GM21528 (cell line): ENCODE measurements around the gene LAPTM5.

Experiments
- ATAC-seq: cut with Tn5 transposase; IDR thresholded peaks from one replicate; pipeline ENCODE4 v1.9.1; 2021; ENCODE audit warnings: mild to moderate bottlenecking, moderate library complexity; ENCODE audit not compliant: unreplicated experiment, low FRiP score

The LAPTM5 gene

DNA sequence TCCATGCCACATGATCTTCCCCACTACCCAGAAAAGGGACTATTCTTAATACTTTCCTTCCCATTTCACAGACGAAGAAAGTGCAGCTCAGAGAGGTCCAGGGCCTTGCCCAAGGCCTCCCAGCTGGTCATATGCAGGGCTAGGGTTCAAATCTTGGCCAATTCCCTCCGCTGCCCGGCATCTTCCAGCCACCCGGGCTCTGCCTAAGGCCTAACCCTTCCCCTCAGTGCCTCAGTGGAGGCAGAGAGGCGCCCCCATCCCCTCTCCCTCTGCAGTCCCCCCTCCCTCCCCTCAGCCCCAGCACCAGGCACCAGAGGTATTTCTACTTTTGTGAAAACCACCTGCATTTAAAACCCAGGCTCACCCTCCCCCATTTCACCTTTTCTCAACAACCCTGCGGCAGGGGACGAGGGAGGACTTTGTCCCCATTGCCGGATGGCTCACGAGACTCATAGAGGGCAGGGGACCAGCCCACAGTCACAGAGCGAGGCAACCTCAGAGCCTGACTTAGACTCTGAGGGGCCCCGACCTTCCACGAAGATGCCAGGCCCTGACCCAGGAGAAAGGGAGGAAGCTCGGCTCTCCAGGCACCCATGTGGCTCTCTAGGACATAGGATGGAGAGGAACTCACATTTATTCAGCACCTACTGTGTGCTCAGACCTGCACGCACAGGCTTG, 12.3 kb downstream of the LAPTM5 start:
- ATAC-seq: no peak

- ATAC-seq: peak; percentile 45
These were observed 13.4 kb downstream of the LAPTM5 start for GRCh38 chr1:30744060-30744756.

GRCh38 chr1:30743584-30744059, 14.0 kb downstream of the LAPTM5 start:
- ATAC-seq: peak; percentile 34

DNA sequence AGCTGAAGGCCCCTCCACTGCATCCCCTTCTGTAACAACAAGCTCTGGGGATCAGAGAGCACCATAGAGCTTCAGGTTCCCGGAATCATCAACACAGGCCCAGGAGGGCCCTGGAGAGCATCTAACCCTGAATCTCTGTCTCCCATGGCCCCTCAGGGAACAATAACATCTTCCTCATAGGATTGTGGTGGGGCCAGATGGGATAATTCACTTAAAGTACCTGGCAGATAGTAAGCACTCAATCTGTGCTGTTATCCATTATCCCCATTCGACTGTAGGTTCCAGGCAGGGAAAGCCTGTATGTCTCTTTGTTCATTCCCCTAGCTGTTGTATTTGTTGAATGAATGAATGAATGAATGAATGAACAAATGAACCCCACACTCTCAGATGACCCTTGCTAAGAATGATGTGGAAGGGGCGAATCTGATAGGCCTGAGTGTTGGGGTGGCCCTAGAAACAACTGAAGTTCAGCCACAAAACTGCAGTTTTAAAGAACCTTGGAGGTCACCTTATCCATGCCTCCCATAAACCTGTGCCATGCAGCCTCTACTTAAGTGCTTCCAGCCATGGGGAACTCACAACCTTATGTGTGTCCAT, 14.5 kb downstream of the LAPTM5 start:
- ATAC-seq: no peak

GRCh38 chr1:30742300-30742962, 15.1 kb downstream of the LAPTM5 start:
- ATAC-seq: no peak

DNA sequence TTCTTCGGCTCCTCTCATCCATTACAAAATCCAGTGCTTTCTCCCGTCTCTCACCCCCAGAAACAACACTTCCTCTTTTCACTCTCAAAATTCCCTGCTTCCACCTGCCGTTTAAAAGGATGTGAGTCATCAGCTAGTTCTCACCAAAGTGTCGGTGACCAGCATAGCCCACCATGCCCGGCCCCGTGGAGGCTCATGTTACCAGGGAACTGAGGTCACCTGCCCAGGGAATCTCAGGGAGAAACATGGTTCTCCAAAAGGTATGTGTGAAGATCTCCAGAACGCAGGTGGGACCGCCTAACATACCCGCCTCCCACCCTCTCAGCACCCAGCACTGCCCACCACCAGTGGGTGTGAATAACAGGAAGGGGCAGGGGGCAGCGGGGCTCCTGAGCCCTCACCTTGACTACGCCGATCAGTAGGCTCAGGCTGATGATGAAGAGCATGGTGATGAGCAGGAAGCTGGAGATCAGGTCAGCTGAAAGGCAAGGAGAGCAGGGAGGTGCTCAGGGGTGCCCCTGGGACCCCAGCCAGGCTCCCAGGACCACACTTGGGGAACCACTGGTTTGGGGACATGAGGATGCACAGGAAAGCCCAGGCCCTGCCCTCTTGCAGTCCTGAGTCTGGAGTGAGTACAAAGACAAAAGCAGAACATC, 16.2 kb downstream of the LAPTM5 start:
- no peak for ATAC-seq

GRCh38 chr1:30740251-30741238, 17.0 kb downstream of the LAPTM5 start:
- no peak for ATAC-seq

- ATAC-seq: no peak
These were observed 18.0 kb downstream of the LAPTM5 start for GRCh38 chr1:30739601-30740000.

GRCh38 chr1:30738715-30739559, 18.6 kb downstream of the LAPTM5 start:
- no peak for ATAC-seq

DNA sequence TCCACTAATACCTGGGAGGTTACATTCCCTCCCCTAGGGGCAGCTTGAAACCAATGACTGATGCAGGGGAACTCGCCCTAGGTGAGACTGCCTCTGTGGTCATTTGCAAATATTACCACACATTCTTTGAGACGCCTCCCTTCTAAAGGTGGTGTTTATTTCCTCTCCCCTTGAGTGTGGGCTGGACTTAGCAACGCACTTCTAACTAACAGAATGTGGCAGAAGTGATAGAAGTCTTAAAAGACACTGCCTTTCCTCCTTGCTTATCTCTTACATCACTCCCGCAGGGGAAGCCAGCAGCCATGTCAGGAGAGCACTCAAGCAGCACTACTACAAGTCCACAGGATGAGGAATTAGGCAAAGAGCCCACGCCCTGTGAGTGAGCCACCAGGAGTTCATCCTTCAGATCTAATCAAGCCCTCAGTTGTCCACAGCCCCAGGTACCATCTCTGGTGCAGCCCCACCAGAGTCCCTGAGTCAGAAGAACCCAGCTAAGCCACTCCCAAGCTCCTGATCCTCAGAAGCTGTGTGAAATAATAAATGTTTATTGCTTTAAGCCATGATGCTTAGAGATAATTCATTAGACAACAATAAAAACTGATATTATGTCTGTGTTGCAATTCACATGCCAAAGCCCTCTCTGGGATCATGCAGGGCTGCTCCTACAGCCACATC, 19.4 kb downstream of the LAPTM5 start:
- no peak for ATAC-seq

GRCh38 chr1:30737357-30738039, 20.1 kb downstream of the LAPTM5 start:
- no peak for ATAC-seq

GRCh38 chr1:30735668-30736498, 21.7 kb downstream of the LAPTM5 start:
- no peak for ATAC-seq

DNA sequence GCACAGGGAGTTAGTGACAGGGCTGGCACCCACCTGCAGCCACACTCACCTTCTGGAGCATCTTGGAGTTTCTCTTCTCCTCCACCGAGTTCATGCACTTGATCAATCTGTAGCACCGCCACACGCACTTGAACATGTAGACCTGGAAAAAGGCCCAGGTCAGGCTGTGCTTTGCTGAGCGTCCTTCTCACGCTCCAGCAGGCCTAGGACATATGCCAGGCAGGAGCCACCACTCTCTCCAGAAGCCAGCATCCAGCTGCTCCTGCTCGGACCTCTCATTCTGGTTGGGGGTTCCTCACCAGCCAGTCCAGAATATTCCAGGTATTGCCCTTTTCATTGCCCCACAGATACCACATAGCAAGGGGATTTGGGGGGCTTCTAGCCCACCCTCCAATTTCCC, 22.4 kb downstream of the LAPTM5 start:
- ATAC-seq: no peak

- ATAC-seq: no peak
These were observed 23.0 kb downstream of the LAPTM5 start for GRCh38 chr1:30734580-30734979.

GRCh38 chr1:30734106-30734505, 23.5 kb downstream of the LAPTM5 start:
- no peak for ATAC-seq

DNA sequence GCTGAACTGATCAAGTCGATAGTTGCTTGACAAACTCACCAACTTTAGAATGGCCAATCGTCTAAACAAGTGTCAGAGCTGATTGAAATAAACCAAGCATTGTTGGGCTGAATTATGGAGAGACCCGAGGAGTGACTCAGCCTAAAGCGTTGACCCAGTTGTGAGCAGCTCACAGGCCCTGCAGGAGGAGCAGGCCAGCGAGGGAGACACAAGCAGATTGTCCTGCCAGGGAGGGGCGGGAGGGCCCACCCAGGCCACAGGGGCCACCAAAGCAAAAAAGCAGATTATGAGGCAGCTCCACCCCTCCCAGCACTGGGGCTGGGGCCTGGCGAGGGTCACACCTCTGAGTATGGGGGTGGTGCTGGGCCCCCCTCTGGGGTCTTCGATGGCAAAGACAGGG, 24.1 kb downstream of the LAPTM5 start:
- no peak for ATAC-seq
